ENCODE results near the gene OGA.

GRCh38 chr10:101761226-101761625, 57.0 kb downstream of the OGA start:
- TF ChIP-seq STAT5A (IDR thresholded peaks at IDR 0.05; ENCODE audit: borderline replicate concordance, low read length) (no peak), SIN3B (IDR thresholded peaks at IDR 0.05; ENCODE audit: low read depth) (no peak), USF1 (CRISPR knock-in tag; IDR thresholded peaks at IDR 0.05) (no peak), TCF7 (IDR thresholded peaks at IDR 0.05; ENCODE audit: borderline replicate concordance) (no peak), HDAC2 (IDR thresholded peaks at IDR 0.05) (no peak), ETV6 (IDR thresholded peaks at IDR 0.05; ENCODE audit: borderline replicate concordance in 1 of 2, low read depth in 2 of 2, low read length in 1 of 2) (no peak), ETV6 (CRISPR knock-in tag; IDR thresholded peaks at IDR 0.05; ENCODE audit: borderline replicate concordance) (no peak), RBM14 (IDR thresholded peaks at IDR 0.05; ENCODE audit: borderline replicate concordance, insufficient read depth, low read depth, low read length) (no peak), MAZ (CRISPR knock-in tag; conservative IDR thresholded peaks at IDR 0.05 in 1 of 2, IDR thresholded peaks at IDR 0.05 in 1 of 2) (no peak), CCAR2 (IDR thresholded peaks at IDR 0.05; ENCODE audit: low read depth, low read length) (no peak), SPI1 (IDR thresholded peaks at IDR 0.05; ENCODE audit: borderline replicate concordance, low read depth, low read length) (no peak), ZNF224 (CRISPR knock-in tag; IDR thresholded peaks at IDR 0.05) (no peak), SIN3A (IDR thresholded peaks at IDR 0.05; ENCODE audit: borderline replicate concordance in 2 of 2, control insufficient read depth in 1 of 2, low read depth in 2 of 2, low read length in 2 of 2) (no peak)
- TF ChIP-seq, protein P1, sequence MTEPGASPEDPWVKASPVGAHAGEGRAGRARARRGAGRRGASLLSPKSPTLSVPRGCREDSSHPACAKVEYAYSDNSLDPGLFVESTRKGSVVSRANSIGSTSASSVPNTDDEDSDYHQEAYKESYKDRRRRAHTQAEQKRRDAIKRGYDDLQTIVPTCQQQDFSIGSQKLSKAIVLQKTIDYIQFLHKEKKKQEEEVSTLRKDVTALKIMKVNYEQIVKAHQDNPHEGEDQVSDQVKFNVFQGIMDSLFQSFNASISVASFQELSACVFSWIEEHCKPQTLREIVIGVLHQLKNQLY (CRISPR knock-in tag; conservative IDR thresholded peaks at IDR 0.05) = no peak
- TF ChIP-seq, protein P2, sequence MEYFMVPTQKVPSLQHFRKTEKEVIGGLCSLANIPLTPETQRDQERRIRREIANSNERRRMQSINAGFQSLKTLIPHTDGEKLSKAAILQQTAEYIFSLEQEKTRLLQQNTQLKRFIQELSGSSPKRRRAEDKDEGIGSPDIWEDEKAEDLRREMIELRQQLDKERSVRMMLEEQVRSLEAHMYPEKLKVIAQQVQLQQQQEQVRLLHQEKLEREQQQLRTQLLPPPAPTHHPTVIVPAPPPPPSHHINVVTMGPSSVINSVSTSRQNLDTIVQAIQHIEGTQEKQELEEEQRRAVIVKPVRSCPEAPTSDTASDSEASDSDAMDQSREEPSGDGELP (CRISPR knock-in tag; IDR thresholded peaks at IDR 0.05; ENCODE audit: borderline replicate concordance) = no peak

Measured in K562 (cell line).